ENCODE measurements around the gene MERTK. TPM values are rescaled to one million over a fixed set of nuclear protein-coding genes. Genes with fewer than 3 reads are reported as not detected.
"Not testable (repeated sequence)": the region's sequence is repeated elsewhere in the genome, so short reads cannot be mapped to it uniquely, and the experiment has no call there.

MERTK gene
- total RNA-seq, 1 donor from 2014 or later, result not detected

DNA sequence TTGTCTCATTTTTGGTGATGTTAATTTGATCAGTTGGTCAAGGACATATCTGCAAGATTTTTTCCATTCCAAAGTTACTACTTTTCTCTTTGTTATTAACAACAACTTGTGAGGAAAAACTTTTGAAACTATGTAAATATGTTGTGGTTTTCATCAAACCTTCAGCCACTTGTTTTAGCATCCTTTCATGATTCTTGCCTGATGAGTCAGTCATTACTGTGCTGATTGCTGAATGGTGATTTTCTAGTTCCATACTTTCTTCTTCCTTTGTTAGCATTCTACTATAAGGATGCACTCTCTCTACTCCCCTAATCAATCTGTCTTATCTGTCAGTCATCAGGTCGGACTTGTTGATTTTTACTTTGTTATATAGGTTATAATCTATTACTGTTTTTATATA lies 167.6 kb downstream of the MERTK start:
- Mint-ChIP-seq H3K4me1 (peaks cover 27% of the 10 kb centered on the region), H3K27ac (peak overlapping the region; percentile 19), H3K36me3 (ENCODE audit: low read depth) (peaks cover 86% of the 10 kb centered on the region), H3K4me3 (no peak overlapping the region), H3K9me3 (peaks cover 6% of the 10 kb centered on the region), H3K27me3 (no peaks in the 10 kb centered on the region)
- ChIA-PET CTCF (no interaction called here), POLR2A (no interaction called here)
- ATAC-seq (ENCODE audit: low read depth) (no peak), DNase-seq (no peak)
- intact Hi-C loops (cut with micrococcal nuclease), result no loop called here
- TF ChIP-seq, protein P1, sequence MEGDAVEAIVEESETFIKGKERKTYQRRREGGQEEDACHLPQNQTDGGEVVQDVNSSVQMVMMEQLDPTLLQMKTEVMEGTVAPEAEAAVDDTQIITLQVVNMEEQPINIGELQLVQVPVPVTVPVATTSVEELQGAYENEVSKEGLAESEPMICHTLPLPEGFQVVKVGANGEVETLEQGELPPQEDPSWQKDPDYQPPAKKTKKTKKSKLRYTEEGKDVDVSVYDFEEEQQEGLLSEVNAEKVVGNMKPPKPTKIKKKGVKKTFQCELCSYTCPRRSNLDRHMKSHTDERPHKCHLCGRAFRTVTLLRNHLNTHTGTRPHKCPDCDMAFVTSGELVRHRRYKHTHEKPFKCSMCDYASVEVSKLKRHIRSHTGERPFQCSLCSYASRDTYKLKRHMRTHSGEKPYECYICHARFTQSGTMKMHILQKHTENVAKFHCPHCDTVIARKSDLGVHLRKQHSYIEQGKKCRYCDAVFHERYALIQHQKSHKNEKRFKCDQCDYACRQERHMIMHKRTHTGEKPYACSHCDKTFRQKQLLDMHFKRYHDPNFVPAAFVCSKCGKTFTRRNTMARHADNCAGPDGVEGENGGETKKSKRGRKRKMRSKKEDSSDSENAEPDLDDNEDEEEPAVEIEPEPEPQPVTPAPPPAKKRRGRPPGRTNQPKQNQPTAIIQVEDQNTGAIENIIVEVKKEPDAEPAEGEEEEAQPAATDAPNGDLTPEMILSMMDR (IDR thresholded peaks at IDR 0.05), result no peak

DNA sequence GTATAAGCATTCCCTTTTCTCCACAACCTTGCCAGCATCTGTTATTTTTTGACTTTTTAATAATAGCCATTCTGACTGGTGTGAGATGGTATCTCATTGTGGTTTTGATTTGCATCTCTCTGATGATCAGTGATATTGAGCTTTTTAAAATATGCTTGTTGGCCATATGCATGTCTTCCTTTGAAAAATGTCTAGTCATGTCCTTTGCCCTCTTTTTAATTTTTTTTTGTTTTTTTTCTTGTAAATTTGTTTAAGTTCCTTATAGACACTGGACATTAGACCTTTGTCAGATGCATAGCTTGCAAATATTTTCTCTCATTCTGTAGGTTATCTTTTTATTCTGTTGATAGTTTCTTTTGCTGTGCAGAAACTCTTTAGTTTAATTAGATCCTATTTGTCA lies 171.4 kb downstream of the MERTK start:
- POLR2A ChIA-PET; H3K9me3 Mint-ChIP-seq; ATAC-seq (ENCODE audit: low read depth); CTCF ChIA-PET; intact Hi-C loops (cut with micrococcal nuclease); H3K4me3 Mint-ChIP-seq; DNase-seq; H3K27me3 Mint-ChIP-seq; H3K27ac Mint-ChIP-seq: not testable (repeated sequence)
- H3K36me3 Mint-ChIP-seq (ENCODE audit: low read depth), result peaks cover 85% of the 10 kb centered on the region
- H3K4me1 Mint-ChIP-seq, result peaks cover 26% of the 10 kb centered on the region

DNA sequence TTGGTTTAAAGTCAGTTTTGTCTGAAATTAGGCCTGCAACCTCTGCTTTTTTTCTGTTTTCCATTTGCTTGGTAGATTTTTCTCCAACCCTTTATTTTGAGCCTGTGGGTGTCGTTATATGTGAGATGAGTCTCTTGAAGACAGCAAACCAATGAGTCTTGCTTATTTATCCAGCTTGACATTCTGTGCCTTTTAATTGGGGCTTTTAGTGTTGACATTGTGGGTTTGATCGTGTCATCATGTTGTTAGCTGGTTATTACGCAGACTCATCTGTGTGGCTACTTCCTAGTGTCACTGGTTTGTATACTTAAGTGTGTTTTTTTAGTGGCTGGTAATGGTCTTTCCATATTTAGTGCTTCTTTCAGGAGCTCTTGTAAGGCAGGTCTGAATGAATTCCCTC lies 175.5 kb downstream of the MERTK start:
- ATAC-seq (ENCODE audit: low read depth) (no peak), DNase-seq (no peak)
- ChIA-PET POLR2A (no interaction called here), CTCF (interaction anchor here (1.2 kb wide), 1 partner anchor 48 kb away, joined by 3 read pairs; no protein-coding TSS in a partner anchor)
- H3K4me3 Mint-ChIP-seq, result no peak overlapping the region
- intact Hi-C loops (cut with micrococcal nuclease), result loop anchor here (2.0 kb wide), 1 partner anchor 39 kb away; no protein-coding TSS in a partner anchor
- peaks cover 27% of the 10 kb centered on the region for H3K4me1 Mint-ChIP-seq
- peaks cover 77% of the 10 kb centered on the region for H3K36me3 Mint-ChIP-seq (ENCODE audit: low read depth)
- H3K9me3 Mint-ChIP-seq, result peaks cover 6% of the 10 kb centered on the region
- no peak overlapping the region for H3K27ac Mint-ChIP-seq
- TF ChIP-seq, protein P1 (IDR thresholded peaks at IDR 0.05), result no peak
- H3K27me3 Mint-ChIP-seq, result no peaks in the 10 kb centered on the region

DNA sequence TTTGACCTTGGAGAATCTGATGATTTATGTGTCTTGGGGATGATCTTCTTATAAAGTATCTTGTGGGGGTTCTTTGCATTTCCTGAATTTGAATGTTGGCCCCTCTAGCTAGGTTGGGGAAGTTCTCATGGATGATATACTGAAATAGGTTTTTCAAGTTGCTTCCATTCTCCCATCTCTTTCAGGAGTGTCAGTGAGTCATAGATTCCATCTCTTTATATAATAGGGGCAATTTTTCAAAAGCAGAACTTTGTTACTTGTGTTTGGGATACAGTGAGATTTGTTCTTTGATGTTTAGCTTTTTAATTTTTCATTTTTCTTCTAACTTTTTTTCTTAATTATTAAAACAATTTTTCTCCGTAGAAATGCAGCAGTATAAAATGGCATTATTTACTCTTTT lies 176.1 kb downstream of the MERTK start:
- H3K27me3 Mint-ChIP-seq, result no peaks in the 10 kb centered on the region
- POLR2A ChIA-PET, result no interaction called here
- H3K4me1 Mint-ChIP-seq, result peaks cover 27% of the 10 kb centered on the region
- CTCF ChIA-PET, result interaction anchor here (1.2 kb wide), 1 partner anchor 47 kb away, joined by 3 read pairs; no protein-coding TSS in a partner anchor
- no peak for ATAC-seq (ENCODE audit: low read depth)
- no peak overlapping the region for H3K27ac Mint-ChIP-seq
- peaks cover 1% of the 10 kb centered on the region for H3K9me3 Mint-ChIP-seq
- TF ChIP-seq, protein P1 (IDR thresholded peaks at IDR 0.05), result no peak
- DNase-seq, result no peak
- H3K36me3 Mint-ChIP-seq (ENCODE audit: low read depth), result peaks cover 78% of the 10 kb centered on the region
- intact Hi-C loops (cut with micrococcal nuclease), result no loop called here
- no peak overlapping the region for H3K4me3 Mint-ChIP-seq

DNA sequence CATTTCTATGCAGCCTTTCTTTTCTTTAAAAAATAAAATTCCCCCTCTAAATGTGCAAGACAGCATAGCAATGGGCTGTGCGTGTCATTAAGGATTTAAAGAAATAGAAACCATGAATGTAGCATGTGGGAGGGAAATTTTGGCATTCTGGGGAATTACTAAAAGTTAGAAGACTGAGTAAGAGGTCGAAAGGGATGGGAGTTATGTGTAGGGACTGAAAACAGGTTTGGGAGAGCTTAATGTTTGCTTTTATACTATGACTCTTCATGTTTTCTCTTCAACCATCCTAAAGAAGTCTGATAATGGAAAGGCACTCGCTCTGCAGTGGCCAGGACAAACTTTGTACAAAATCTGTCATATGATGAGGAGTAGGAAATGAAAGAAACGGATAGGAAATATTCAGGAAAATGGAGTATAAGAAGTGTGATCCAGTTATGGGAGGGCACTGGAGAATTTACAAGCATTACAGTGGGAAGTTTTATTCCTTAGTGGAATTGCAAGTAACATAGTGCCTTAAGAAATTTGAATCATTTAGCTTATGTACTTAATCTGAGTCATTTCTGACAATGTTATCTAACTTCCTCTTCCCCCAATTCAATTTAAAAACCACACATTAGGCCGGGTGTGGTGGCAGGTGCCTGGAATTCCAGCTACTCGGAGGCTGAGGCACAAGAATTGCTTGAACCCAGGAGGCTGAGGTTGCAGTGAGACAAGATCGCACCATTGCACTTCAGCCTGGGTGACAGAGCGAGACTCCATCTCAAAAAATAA lies 177.3 kb downstream of the MERTK start:
- intact Hi-C loops (cut with micrococcal nuclease), result no loop called here
- POLR2A ChIA-PET, result interaction anchor here (0.8 to 2.4 kb wide), 3 partner anchors 12 to 84 kb away, joined by 3 to 11 read pairs (median 5); partner anchors contain the start of gene TMEM87B

More for the DNA sequence above, 177.3 kb downstream of the MERTK start:
- Mint-ChIP-seq H3K4me1 (peaks cover 27% of the 10 kb centered on the region), H3K27me3 (no peaks in the 10 kb centered on the region), H3K27ac (peak overlapping the region; percentile 30), H3K4me3 (no peak overlapping the region), H3K9me3 (no peaks in the 10 kb centered on the region), H3K36me3 (ENCODE audit: low read depth) (peaks cover 71% of the 10 kb centered on the region)
- TF ChIP-seq, protein P1 (IDR thresholded peaks at IDR 0.05), result no peak
- no peak for DNase-seq
- CTCF ChIA-PET, result no interaction called here
- ATAC-seq (ENCODE audit: low read depth), result peak; percentile 37
